HG03196 (cell line): ENCODE measurements around the gene IL17RE.
A peak's percentile ranks its signal among the peaks of the same experiment; 100 is the strongest.
"Not testable (repeated sequence)": the region's sequence is repeated elsewhere in the genome, so short reads cannot be mapped to it uniquely, and the experiment has no call there.

ENCODE experiments used
- ATAC-seq: cut with Tn5 transposase; IDR thresholded peaks from one replicate; pipeline ENCODE4 v1.9.1; 2021; ENCODE audit not compliant: unreplicated experiment

IL17RE gene

GRCh38 chr3:9932843-9933560 lies 30.4 kb downstream of the IL17RE start:
- ATAC-seq: peak; percentile 69

GRCh38 chr3:9933561-9934234 lies 31.1 kb downstream of the IL17RE start, which contains the start of gene CRELD1:
CRELD1 (plus strand) TSS chr3:9933834; CDS start chr3:9934439, 605 bp downstream.
- ATAC-seq: peak; percentile 80

GRCh38 chr3:9934235-9934621 lies 31.6 kb downstream of the IL17RE start:
- ATAC-seq: no peak

- ATAC-seq: no peak
These were observed 32.3 kb downstream of the IL17RE start for GRCh38 chr3:9934993-9935392.

GRCh38 chr3:9935966-9936510 lies 33.4 kb downstream of the IL17RE start:
- no peak for ATAC-seq

GRCh38 chr3:9937486-9938238 lies 35.0 kb downstream of the IL17RE start:
- no peak for ATAC-seq

- no peak for ATAC-seq
These were observed 36.3 kb downstream of the IL17RE start for GRCh38 chr3:9938966-9939365.

- not testable (repeated sequence) for ATAC-seq
These were observed 37.3 kb downstream of the IL17RE start for GRCh38 chr3:9939906-9940305.

GRCh38 chr3:9940746-9941145 lies 38.1 kb downstream of the IL17RE start:
- ATAC-seq: no peak

GRCh38 chr3:9942164-9942563 lies 39.5 kb downstream of the IL17RE start:
- ATAC-seq: no peak

GRCh38 chr3:9942934-9943690 lies 40.5 kb downstream of the IL17RE start:
- no peak for ATAC-seq

- ATAC-seq: no peak
These were observed 41.6 kb downstream of the IL17RE start for GRCh38 chr3:9944271-9944670.

- no peak for ATAC-seq
These were observed 42.7 kb downstream of the IL17RE start for GRCh38 chr3:9945358-9945757.

- ATAC-seq: peak; percentile 34
These were observed 43.7 kb downstream of the IL17RE start for GRCh38 chr3:9946112-9947024.

- ATAC-seq: no peak
These were observed 44.7 kb downstream of the IL17RE start for GRCh38 chr3:9947025-9947995.

- ATAC-seq: no peak
These were observed 45.9 kb downstream of the IL17RE start for GRCh38 chr3:9948586-9948985.

GRCh38 chr3:9949115-9949514 lies 46.5 kb downstream of the IL17RE start:
- ATAC-seq: no peak

GRCh38 chr3:9949626-9950025 lies 47.0 kb downstream of the IL17RE start:
- ATAC-seq: no peak

- peak; percentile 49 for ATAC-seq
These were observed 48.5 kb downstream of the IL17RE start for GRCh38 chr3:9951126-9951525.
